ENCODE measurements around the gene ERN1.

GRCh38 chr17:64055183-64056142, 74.5 kb downstream of the ERN1 start:
- TF ChIP-seq, protein P1, sequence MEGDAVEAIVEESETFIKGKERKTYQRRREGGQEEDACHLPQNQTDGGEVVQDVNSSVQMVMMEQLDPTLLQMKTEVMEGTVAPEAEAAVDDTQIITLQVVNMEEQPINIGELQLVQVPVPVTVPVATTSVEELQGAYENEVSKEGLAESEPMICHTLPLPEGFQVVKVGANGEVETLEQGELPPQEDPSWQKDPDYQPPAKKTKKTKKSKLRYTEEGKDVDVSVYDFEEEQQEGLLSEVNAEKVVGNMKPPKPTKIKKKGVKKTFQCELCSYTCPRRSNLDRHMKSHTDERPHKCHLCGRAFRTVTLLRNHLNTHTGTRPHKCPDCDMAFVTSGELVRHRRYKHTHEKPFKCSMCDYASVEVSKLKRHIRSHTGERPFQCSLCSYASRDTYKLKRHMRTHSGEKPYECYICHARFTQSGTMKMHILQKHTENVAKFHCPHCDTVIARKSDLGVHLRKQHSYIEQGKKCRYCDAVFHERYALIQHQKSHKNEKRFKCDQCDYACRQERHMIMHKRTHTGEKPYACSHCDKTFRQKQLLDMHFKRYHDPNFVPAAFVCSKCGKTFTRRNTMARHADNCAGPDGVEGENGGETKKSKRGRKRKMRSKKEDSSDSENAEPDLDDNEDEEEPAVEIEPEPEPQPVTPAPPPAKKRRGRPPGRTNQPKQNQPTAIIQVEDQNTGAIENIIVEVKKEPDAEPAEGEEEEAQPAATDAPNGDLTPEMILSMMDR (IDR thresholded peaks at IDR 0.05): no peak
- TF ChIP-seq EP300 (IDR thresholded peaks at IDR 0.05; ENCODE audit: low read depth): no peak
